Measurements from ENCODE around the gene CISH.

CISH gene

GRCh38 chr3:50610181-50610971, 1.2 kb downstream of the CISH start:
- TF ChIP-seq CTCF (IDR thresholded peaks at IDR 0.05; ENCODE audit: low read depth, low read length, missing control alignments), result no peak
- no peak overlapping the region for H3K4me3 ChIP-seq (ENCODE audit: low read depth, low read length)
- no peaks in the 10 kb centered on the region for H3K36me3 ChIP-seq (replicated peaks)
- H3K27ac ChIP-seq, result no peak overlapping the region
- no peaks in the 10 kb centered on the region for H3K27me3 ChIP-seq (replicated peaks)
- DNase-seq, result no peak
- in situ Hi-C loops (cut with HindIII; ENCODE audit: low pct_ligation_motif_present, low sequenced_read_pairs), result no loop called here

- Histone ChIP-seq H3K4me3 (ENCODE audit: low read depth, low read length) (no peak overlapping the region), H3K27ac (no peak overlapping the region), H3K36me3 (replicated peaks) (no peaks in the 10 kb centered on the region), H3K27me3 (replicated peaks) (no peaks in the 10 kb centered on the region)
- in situ Hi-C loops (cut with HindIII; ENCODE audit: low pct_ligation_motif_present, low sequenced_read_pairs), result no loop called here
- TF ChIP-seq CTCF (IDR thresholded peaks at IDR 0.05; ENCODE audit: low read depth, low read length, missing control alignments), result no peak
- DNase-seq, result no peak
Observed at GRCh38 chr3:50609763-50610085, 1.9 kb downstream of the CISH start.

GRCh38 chr3:50609071-50609762, 2.4 kb downstream of the CISH start:
- DNase-seq, result no peak
- TF ChIP-seq CTCF (IDR thresholded peaks at IDR 0.05; ENCODE audit: low read depth, low read length, missing control alignments), result no peak
- Histone ChIP-seq H3K27ac (no peak overlapping the region), H3K36me3 (replicated peaks) (no peaks in the 10 kb centered on the region), H3K4me3 (ENCODE audit: low read depth, low read length) (no peak overlapping the region), H3K27me3 (replicated peaks) (no peaks in the 10 kb centered on the region)
- in situ Hi-C loops (cut with HindIII; ENCODE audit: low pct_ligation_motif_present, low sequenced_read_pairs), result no loop called here

GRCh38 chr3:50608278-50608677, 3.3 kb downstream of the CISH start:
- in situ Hi-C loops (cut with HindIII; ENCODE audit: low pct_ligation_motif_present, low sequenced_read_pairs), result no loop called here
- Histone ChIP-seq H3K27ac (no peak overlapping the region), H3K27me3 (replicated peaks) (no peaks in the 10 kb centered on the region), H3K4me3 (ENCODE audit: low read depth, low read length) (no peak overlapping the region), H3K36me3 (replicated peaks) (no peaks in the 10 kb centered on the region)
- DNase-seq, result no peak
- no peak for TF ChIP-seq CTCF (IDR thresholded peaks at IDR 0.05; ENCODE audit: low read depth, low read length, missing control alignments)

GRCh38 chr3:50607271-50608091, 4.1 kb downstream of the CISH start:
- Histone ChIP-seq H3K4me3 (ENCODE audit: low read depth, low read length) (no peak overlapping the region), H3K36me3 (replicated peaks) (no peaks in the 10 kb centered on the region)

More at GRCh38 chr3:50607271-50608091, 4.1 kb downstream of the CISH start:
- H3K27me3 ChIP-seq (replicated peaks), result no peaks in the 10 kb centered on the region
- TF ChIP-seq CTCF (IDR thresholded peaks at IDR 0.05; ENCODE audit: low read depth, low read length, missing control alignments), result no peak
- DNase-seq, result no peak
- no peak overlapping the region for H3K27ac ChIP-seq
- in situ Hi-C loops (cut with HindIII; ENCODE audit: low pct_ligation_motif_present, low sequenced_read_pairs), result no loop called here
